Globus pallidus (tissue), 1 donor: Measurements from ENCODE around the gene TPRG1.

Source experiments
- DNase-seq: peaks from one replicate; pipeline ENCODE4 v3.0.0-alpha.2; 2015; ENCODE audit warnings: low spot score

TPRG1 gene

GRCh38 chr3:189355481-189356201 is 183.9 kb downstream of the TPRG1 start:
- no peak for DNase-seq

GRCh38 chr3:189360291-189360690 is 188.5 kb downstream of the TPRG1 start:
- DNase-seq: no peak

- DNase-seq: no peak
These were observed 189.5 kb downstream of the TPRG1 start for GRCh38 chr3:189361103-189361835.

- peak; percentile 13 for DNase-seq
These were observed 192.0 kb downstream of the TPRG1 start for GRCh38 chr3:189363590-189364255.

- DNase-seq: no peak
These were observed 194.1 kb downstream of the TPRG1 start for GRCh38 chr3:189365609-189366564.

GRCh38 chr3:189368384-189368783 is 196.6 kb downstream of the TPRG1 start:
- no peak for DNase-seq

GRCh38 chr3:189369636-189370035 is 197.9 kb downstream of the TPRG1 start:
- no peak for DNase-seq

GRCh38 chr3:189372243-189372642 is 200.5 kb downstream of the TPRG1 start:
- no peak for DNase-seq
